GM12878 (cell line): ENCODE measurements around the gene PRRT4. TPM values are rescaled to one million over a fixed set of nuclear protein-coding genes. Genes with fewer than 3 reads are reported as not detected.

ENCODE experiments used
- ATAC-seq: fragments of 200-7000 bp; cut with Tn5 transposase; 3 replicates; pipeline ENCODE4 v1.9.1; 2020; ENCODE audit warnings: mild to moderate bottlenecking, moderate library complexity
- BruUV-seq: library from RNA; stranded (reverse); fragments of 400-500 nt; replicated peaks from 2 replicates; lab custom pipeline; 2021; lab: Mats Ljungman, UMichigan
- CTCF ChIA-PET: fragments of 300-600 bp; sonication (Branson Sonifier 250); formaldehyde crosslinking; extraction: SDS; loops from one replicate; lab custom pipeline; 2021; ENCODE audit warnings: inconsistent platforms; lab: Yijun Ruan, JAX
- POLR2A ChIA-PET: fragments of 350-600 bp; formaldehyde crosslinking; extraction: SDS; loops from one replicate; lab custom pipeline; 2021; ENCODE audit warnings: inconsistent platforms; lab: Charles Lee
- RAD21 ChIA-PET: fragments of 300-600 bp; sonication (Branson Sonifier 250); formaldehyde crosslinking; loops from one replicate; lab custom pipeline; 2023; ENCODE audit warnings: antibody characterized with exemption; ENCODE audit not compliant: unreplicated experiment; lab: Charles Lee
- SMC1A ChIA-PET: fragments of 300-600 bp; sonication (Branson Sonifier 250); formaldehyde crosslinking; loops from one replicate; lab custom pipeline; 2023; ENCODE audit not compliant: unreplicated experiment, uncharacterized antibody; lab: Charles Lee
- DNase-seq: peaks from one replicate; pipeline ENCODE4 v3.0.0-alpha.2; 2011; ENCODE audit warnings: low read depth, low spot score
- FAIRE-seq: peaks from 3 replicates; lab custom pipeline; 2011; peaks lifted over from hg19 to GRCh38; lab: Jason Lieb, UNC
- H2AFZ ChIP-seq: 2 replicates; pipeline ENCODE4 v1.6.0; 2011; ENCODE audit warnings: low read depth, low read length, control low read depth; ENCODE audit not compliant: control insufficient read depth
- H3K27ac ChIP-seq: 2 replicates; pipeline ENCODE4 v1.5.1; 2011; ENCODE audit warnings: control low read depth; ENCODE audit not compliant: control insufficient read depth, insufficient read depth
- H3K27me3 ChIP-seq, 2 experiments: replicated peaks in 1 of 2; 2 replicates each; pipeline versions ENCODE4 v1.6.0 to v1.6.1; 2011; ENCODE audit warnings: low read length in 1 of 2; ENCODE audit not compliant: control insufficient read depth in 2 of 2, insufficient read depth in 2 of 2
- H3K36me3 ChIP-seq, 2 experiments: 2 replicates each; pipeline ENCODE4 v1.5.1; 2011; ENCODE audit warnings: low read length in 1 of 2; ENCODE audit not compliant: control insufficient read depth in 2 of 2, insufficient read depth in 2 of 2
- H3K4me1 ChIP-seq: 2 replicates; pipeline ENCODE4 v1.6.1; 2011; ENCODE audit warnings: mild to moderate bottlenecking, low read length, moderate library complexity, mixed read lengths; ENCODE audit not compliant: control insufficient read depth, insufficient read depth
- H3K4me2 ChIP-seq: 2 replicates; pipeline ENCODE4 v1.6.0; 2011; ENCODE audit warnings: control low read depth; ENCODE audit not compliant: control insufficient read depth, insufficient read depth
- H3K4me3 ChIP-seq: fragments of 200-600 bp; sonication (generic); 2 replicates; pipeline ENCODE4 v1.5.1; 2016
- H3K79me2 ChIP-seq: 2 replicates; pipeline ENCODE4 v1.6.0; 2011; ENCODE audit warnings: low read length; ENCODE audit not compliant: control insufficient read depth, insufficient read depth
- H3K9ac ChIP-seq: 2 replicates; pipeline ENCODE4 v1.8.0; 2011; ENCODE audit warnings: low read length, control low read depth, mixed read lengths; ENCODE audit not compliant: control insufficient read depth, insufficient read depth
- H3K9me3 ChIP-seq: replicated peaks from 3 replicates; pipeline ENCODE4 v1.5.1; 2011; ENCODE audit warnings: mild to moderate bottlenecking, low read length; ENCODE audit not compliant: control insufficient read depth, insufficient read depth
- H4K20me1 ChIP-seq: 2 replicates; pipeline ENCODE4 v1.6.0; 2011; ENCODE audit not compliant: control insufficient read depth, insufficient read depth
- CREM ChIP-seq: IDR thresholded peaks from 2 replicates; pipeline ENCODE4 v1.6.1; 2014; ENCODE audit warnings: antibody characterized with exemption, low read depth
- EGR1 ChIP-seq, 2 experiments: IDR thresholded peaks; 1 replicate in 1 of 2; 2 replicates in 1 of 2; pipeline ENCODE4 v1.6.1; 2011 to 2012; ENCODE audit warnings: low read depth in 2 of 2, low read length in 2 of 2, borderline replicate concordance in 1 of 2, mild to moderate bottlenecking in 1 of 2, moderate library complexity in 1 of 2
- IKZF2 ChIP-seq, 2 experiments: fragments of 450-650 bp; IDR thresholded peaks; 2 replicates each; pipeline ENCODE4 v1.6.1; 2017; ENCODE audit warnings: mild to moderate bottlenecking in 2 of 2, moderate library complexity in 2 of 2
- JUNB ChIP-seq: IDR thresholded peaks from 2 replicates; pipeline ENCODE4 v1.6.1; 2016; ENCODE audit warnings: antibody characterized with exemption, mild to moderate bottlenecking
- MYB ChIP-seq: fragments of 150-350 bp; IDR thresholded peaks from 2 replicates; pipeline ENCODE4 v1.6.1; 2014; ENCODE audit warnings: mild to moderate bottlenecking, low read depth, low read length, borderline replicate concordance
- NFYB ChIP-seq: IDR thresholded peaks from 2 replicates; pipeline ENCODE4 v1.6.1; 2011; ENCODE audit warnings: low read depth, mild to moderate bottlenecking, low read length, improper control_type of control experiment, moderate library complexity; ENCODE audit not compliant: insufficient read depth
- POLR2A ChIP-seq: IDR thresholded peaks from 2 replicates; pipeline ENCODE4 v1.6.1; 2011; ENCODE audit warnings: low read depth, mild to moderate bottlenecking, low read length
- RAD21 ChIP-seq: IDR thresholded peaks from 2 replicates; pipeline ENCODE4 v1.6.1; 2011; ENCODE audit warnings: mild to moderate bottlenecking, low read depth, low read length, moderate library complexity; ENCODE audit not compliant: insufficient read depth
- RELA ChIP-seq: fragments of 450-650 bp; IDR thresholded peaks from 2 replicates; pipeline ENCODE4 v1.8.0; 2014; ENCODE audit warnings: borderline replicate concordance; ENCODE audit not compliant: partially characterized antibody
- STAT1 ChIP-seq: fragments of 450-650 bp; conservative IDR thresholded peaks from 2 replicates; pipeline ENCODE4 v1.6.1; 2014; ENCODE audit warnings: antibody characterized with exemption, mild to moderate bottlenecking
- SUZ12 ChIP-seq: fragments of 200-600 bp; sonication (generic); IDR thresholded peaks from one replicate; pipeline ENCODE4 v1.6.1; 2018; ENCODE audit warnings: antibody characterized with exemption, mild to moderate bottlenecking; ENCODE audit not compliant: unreplicated experiment
- YBX1 ChIP-seq: fragments of 450-650 bp; IDR thresholded peaks from 2 replicates; pipeline ENCODE4 v1.6.1; 2016; ENCODE audit warnings: antibody characterized with exemption
- ZBED1 ChIP-seq: IDR thresholded peaks from 2 replicates; pipeline ENCODE4 v1.6.1; 2016; ENCODE audit warnings: borderline replicate concordance
- ZNF207 ChIP-seq: fragments of 450-650 bp; IDR thresholded peaks from 2 replicates; pipeline ENCODE4 v1.6.1; 2014; ENCODE audit warnings: antibody characterized with exemption, mild to moderate bottlenecking, borderline replicate concordance
- WGBS: methylation state at CpG from one replicate; pipeline ENCODE4 v1.1.6; 2016; ENCODE audit warnings: low lambda C conversion rate; ENCODE audit not compliant: insufficient replicate concordance, insufficient coverage; ENCODE audit errors: missing lambda C conversion rate; 5-methylcytosine and 5-hydroxymethylcytosine counted together
- in situ Hi-C: fragments of 300-500 bp; cut with MboI; formaldehyde crosslinking; loops from 9 replicates; pipeline ENCODE4 v1.14.3; 2018; ENCODE audit warnings: mixed read lengths
- intact Hi-C: fragments of 100-400 bp; cut with micrococcal nuclease; formaldehyde crosslinking; loops from one replicate; pipeline ENCODE4 v1.14.2; 2022; ENCODE audit not compliant: unreplicated experiment
- polyA plus RNA-seq, 11 experiments: library from polyadenylated mRNA; depleted of rRNA in 4 of 11; unstranded in 6 of 11; stranded (reverse) in 5 of 11; fragments of >200 nt; fragmentation: Nextera tagmentation in 4 of 11; fragmentation: Illumina TruSeq in 1 of 11; extraction: Ambion mirVana in 4 of 11; extraction: Trizol in 1 of 11; gene quantifications; 1 replicate in 1 of 11; 2 replicates in 10 of 11; pipeline versions ENCODE4 v1.2.1 to v1.2.3, GENCODE V29; 2011 to 2016; ENCODE audit warnings: inconsistent platforms in 2 of 11, missing spikeins in 2 of 11, low read depth in 1 of 11
- total RNA-seq, 4 experiments: library from RNA; depleted of rRNA in 3 of 4; stranded (reverse); fragments of >200 nt in 3 of 4; fragmentation: Illumina TruSeq in 1 of 4; extraction: Trizol in 1 of 4; gene quantifications; 2 replicates each; pipeline versions ENCODE4 v1.2.1 to v1.2.3, GENCODE V29; 2013 to 2021
- TF ChIP-seq, protein P1 (sequence below): fragments of 450-650 bp; IDR thresholded peaks from 2 replicates; pipeline ENCODE4 v1.6.1; 2016; ENCODE audit warnings: mild to moderate bottlenecking
- TF ChIP-seq, protein P2 (sequence below): fragments of 450-650 bp; formaldehyde crosslinking; IDR thresholded peaks from 2 replicates; pipeline ENCODE4 v1.4.0; 2020; ENCODE audit warnings: mild to moderate bottlenecking, moderate library complexity

PRRT4 gene
- total and polyA plus RNA-seq, 10 of the 15 experiments (the other 5 are each of a cell fraction or from before 2014, with no cell fraction given) = not detected

- Histone ChIP-seq H4K20me1 (no peaks in the 10 kb centered on the region), H3K79me2 (no peaks in the 10 kb centered on the region), H3K27me3 (peaks cover 19 to 31% of the 10 kb centered on the region in 2 experiments), H3K36me3 (no peaks in the 10 kb centered on the region), H3K9me3 (no peaks in the 10 kb centered on the region), H3K4me3 (no peak overlapping the region), H3K4me1 (no peaks in the 10 kb centered on the region), H3K27ac (no peak overlapping the region), H2AFZ (no peak overlapping the region), H3K4me2 (no peak overlapping the region), H3K9ac (no peak overlapping the region)
- RAD21 ChIA-PET = no interaction called here
- CTCF ChIA-PET = no interaction called here
- POLR2A ChIA-PET = no interaction called here
- SMC1A ChIA-PET = no interaction called here
- TF ChIP-seq CREM (no peak), NFYB (no peak), IKZF2 (IDR thresholded peaks at IDR 0.05) (no peak)
- TF ChIP-seq, protein P1, sequence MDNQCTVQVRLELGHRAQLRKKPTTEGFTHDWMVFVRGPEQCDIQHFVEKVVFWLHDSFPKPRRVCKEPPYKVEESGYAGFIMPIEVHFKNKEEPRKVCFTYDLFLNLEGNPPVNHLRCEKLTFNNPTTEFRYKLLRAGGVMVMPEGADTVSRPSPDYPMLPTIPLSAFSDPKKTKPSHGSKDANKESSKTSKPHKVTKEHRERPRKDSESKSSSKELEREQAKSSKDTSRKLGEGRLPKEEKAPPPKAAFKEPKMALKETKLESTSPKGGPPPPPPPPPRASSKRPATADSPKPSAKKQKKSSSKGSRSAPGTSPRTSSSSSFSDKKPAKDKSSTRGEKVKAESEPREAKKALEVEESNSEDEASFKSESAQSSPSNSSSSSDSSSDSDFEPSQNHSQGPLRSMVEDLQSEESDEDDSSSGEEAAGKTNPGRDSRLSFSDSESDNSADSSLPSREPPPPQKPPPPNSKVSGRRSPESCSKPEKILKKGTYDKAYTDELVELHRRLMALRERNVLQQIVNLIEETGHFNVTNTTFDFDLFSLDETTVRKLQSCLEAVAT = no peak
- no peak for DNase-seq
- intact Hi-C loops = no loop called here
- WGBS = 23% methylated on average over 8 of the region's 9 CpGs
- no peak for ATAC-seq
- no peak for FAIRE-seq
- BruUV-seq = no TSS peak
- in situ Hi-C loops = no loop called here
Observed at GRCh38 chr7:128360359-128360678, 1.2 kb downstream of the PRRT4 start.

- H3K27ac ChIP-seq = no peak overlapping the region
- no TSS peak for BruUV-seq
- SMC1A ChIA-PET = no interaction called here
- ATAC-seq (no peak), FAIRE-seq (no peak), DNase-seq (no peak)
- H3K4me2 ChIP-seq = no peak overlapping the region
- no peaks in the 10 kb centered on the region for H3K79me2 ChIP-seq
- CTCF ChIA-PET = no interaction called here
- 41% methylated on average over 4 of the region's 4 CpGs for WGBS
- intact Hi-C loops = no loop called here
- no peaks in the 10 kb centered on the region for H3K9me3 ChIP-seq
- H3K9ac ChIP-seq = no peak overlapping the region
- H3K4me1 ChIP-seq = no peaks in the 10 kb centered on the region
- H3K4me3 ChIP-seq = no peak overlapping the region
- no peaks in the 10 kb centered on the region for H4K20me1 ChIP-seq
- in situ Hi-C loops = no loop called here
- H3K27me3 ChIP-seq = peaks cover 19 to 31% of the 10 kb centered on the region in 2 experiments
- POLR2A ChIA-PET = no interaction called here
- no peaks in the 10 kb centered on the region for H3K36me3 ChIP-seq
- no peak overlapping the region for H2AFZ ChIP-seq
- RAD21 ChIA-PET = no interaction called here
- TF ChIP-seq POLR2A (no peak), STAT1 (no peak), RAD21 (no peak), JUNB (no peak), EGR1 (IDR thresholded peaks at IDR 0.05; ENCODE audit: borderline replicate concordance in 1 of 2, low read depth in 2 of 2, low read length in 2 of 2) (no peak), ZNF207 (no peak), MYB (no peak), ZBED1 (no peak), SUZ12 (no peak), RELA (no peak), YBX1 (no peak)
- TF ChIP-seq, protein P2, sequence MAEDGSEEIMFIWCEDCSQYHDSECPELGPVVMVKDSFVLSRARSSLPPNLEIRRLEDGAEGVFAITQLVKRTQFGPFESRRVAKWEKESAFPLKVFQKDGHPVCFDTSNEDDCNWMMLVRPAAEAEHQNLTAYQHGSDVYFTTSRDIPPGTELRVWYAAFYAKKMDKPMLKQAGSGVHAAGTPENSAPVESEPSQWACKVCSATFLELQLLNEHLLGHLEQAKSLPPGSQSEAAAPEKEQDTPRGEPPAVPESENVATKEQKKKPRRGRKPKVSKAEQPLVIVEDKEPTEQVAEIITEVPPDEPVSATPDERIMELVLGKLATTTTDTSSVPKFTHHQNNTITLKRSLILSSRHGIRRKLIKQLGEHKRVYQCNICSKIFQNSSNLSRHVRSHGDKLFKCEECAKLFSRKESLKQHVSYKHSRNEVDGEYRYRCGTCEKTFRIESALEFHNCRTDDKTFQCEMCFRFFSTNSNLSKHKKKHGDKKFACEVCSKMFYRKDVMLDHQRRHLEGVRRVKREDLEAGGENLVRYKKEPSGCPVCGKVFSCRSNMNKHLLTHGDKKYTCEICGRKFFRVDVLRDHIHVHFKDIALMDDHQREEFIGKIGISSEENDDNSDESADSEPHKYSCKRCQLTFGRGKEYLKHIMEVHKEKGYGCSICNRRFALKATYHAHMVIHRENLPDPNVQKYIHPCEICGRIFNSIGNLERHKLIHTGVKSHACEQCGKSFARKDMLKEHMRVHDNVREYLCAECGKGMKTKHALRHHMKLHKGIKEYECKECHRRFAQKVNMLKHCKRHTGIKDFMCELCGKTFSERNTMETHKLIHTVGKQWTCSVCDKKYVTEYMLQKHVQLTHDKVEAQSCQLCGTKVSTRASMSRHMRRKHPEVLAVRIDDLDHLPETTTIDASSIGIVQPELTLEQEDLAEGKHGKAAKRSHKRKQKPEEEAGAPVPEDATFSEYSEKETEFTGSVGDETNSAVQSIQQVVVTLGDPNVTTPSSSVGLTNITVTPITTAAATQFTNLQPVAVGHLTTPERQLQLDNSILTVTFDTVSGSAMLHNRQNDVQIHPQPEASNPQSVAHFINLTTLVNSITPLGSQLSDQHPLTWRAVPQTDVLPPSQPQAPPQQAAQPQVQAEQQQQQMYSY = no peak
Observed at GRCh38 chr7:128359939-128360338, 1.6 kb downstream of the PRRT4 start.
